ENCODE data around the gene MUS81.

MUS81 gene

GRCh38 chr11:65861165-65861505, 902 bp downstream of the MUS81 start:
- DNase-seq (ENCODE audit: low read depth), result no peak

- no peak for DNase-seq (ENCODE audit: low read depth)
These were observed 1.4 kb downstream of the MUS81 start for GRCh38 chr11:65861533-65862183.

GRCh38 chr11:65862191-65862735, 2.0 kb downstream of the MUS81 start:
- DNase-seq (ENCODE audit: low read depth), result no peak

- DNase-seq (ENCODE audit: low read depth), result no peak
These were observed 3.0 kb downstream of the MUS81 start for GRCh38 chr11:65862941-65863888.

GRCh38 chr11:65863889-65864705, 3.9 kb downstream of the MUS81 start:
- no peak for DNase-seq (ENCODE audit: low read depth)

GRCh38 chr11:65864706-65865471, 4.7 kb downstream of the MUS81 start:
- no peak for DNase-seq (ENCODE audit: low read depth)

- DNase-seq (ENCODE audit: low read depth), result no peak
These were observed 5.4 kb downstream of the MUS81 start for GRCh38 chr11:65865550-65866172.

- no peak for DNase-seq (ENCODE audit: low read depth)
These were observed 6.5 kb downstream of the MUS81 start for GRCh38 chr11:65866509-65867283.

- DNase-seq (ENCODE audit: low read depth), result no peak
These were observed 7.2 kb downstream of the MUS81 start for GRCh38 chr11:65867284-65868071.

- no peak for DNase-seq (ENCODE audit: low read depth)
These were observed 7.9 kb downstream of the MUS81 start for GRCh38 chr11:65868076-65868667.

- DNase-seq (ENCODE audit: low read depth), result no peak
These were observed 8.7 kb downstream of the MUS81 start for GRCh38 chr11:65868907-65869306.

GRCh38 chr11:65869643-65870306, 9.5 kb downstream of the MUS81 start:
- no peak for DNase-seq (ENCODE audit: low read depth)

GRCh38 chr11:65870307-65870658, 10.1 kb downstream of the MUS81 start:
- no peak for DNase-seq (ENCODE audit: low read depth)

- DNase-seq (ENCODE audit: low read depth), result no peak
These were observed 10.8 kb downstream of the MUS81 start for GRCh38 chr11:65870706-65871681.

- no peak for DNase-seq (ENCODE audit: low read depth)
These were observed 11.7 kb downstream of the MUS81 start for GRCh38 chr11:65871811-65872548.

- DNase-seq (ENCODE audit: low read depth), result no peak
These were observed 12.5 kb downstream of the MUS81 start, which contains the start of gene EFEMP2 for GRCh38 chr11:65872586-65873317. EFEMP2 (minus strand) TSS chr11:65872800; CDS start chr11:65872354, 446 bp downstream.

All from CMK (cell line).